Stimulated activated CD4-positive, alpha-beta T cell treated with anti-CD3 and anti-CD28 coated beads, Interleukin-4, amount 100 ng/mL, for 24 hours (primary cell): ENCODE measurements around the gene TBX4.

ENCODE experiments used
- DNase-seq: peaks from one replicate; pipeline ENCODE4 v3.0.0-alpha.2; 2020

Gene TBX4

DNA sequence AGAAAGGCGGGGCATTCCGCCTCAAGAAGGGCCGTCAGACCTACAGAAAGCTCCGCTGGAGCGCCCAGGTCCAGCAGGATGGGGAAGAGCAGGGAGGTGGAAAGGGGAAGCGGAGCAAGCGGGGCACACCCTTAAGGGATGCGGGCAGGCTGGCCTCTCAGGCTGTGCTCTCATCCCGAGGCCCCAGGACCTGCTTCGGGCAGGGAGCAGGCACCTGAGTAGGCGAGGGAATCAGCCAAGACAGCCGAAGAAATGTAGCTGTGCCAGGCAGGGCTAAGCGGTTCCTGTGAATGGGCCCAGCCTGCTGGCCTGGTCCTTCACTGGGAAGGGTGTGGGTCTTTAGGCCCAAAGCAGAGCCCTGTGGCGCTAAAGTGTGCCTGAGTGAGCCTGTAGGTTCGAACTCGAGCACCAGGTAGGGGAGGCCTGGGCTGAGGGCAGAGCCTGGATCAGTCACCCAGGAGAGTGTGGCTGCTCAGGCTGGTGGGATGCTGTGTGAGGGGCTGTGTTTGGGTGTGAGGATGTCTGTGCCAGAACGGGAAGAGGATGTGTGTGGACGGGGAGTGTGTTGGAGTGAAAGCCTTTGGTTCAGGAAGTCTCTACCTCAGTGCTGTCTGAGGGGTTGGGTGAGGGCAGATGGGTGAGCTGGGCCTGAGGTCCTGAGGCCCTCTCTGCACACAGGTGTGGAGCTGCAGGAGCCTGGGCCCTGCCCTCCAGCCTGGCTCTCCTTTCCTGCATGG is 3.3 kb downstream of the TBX4 start:
- no peak for DNase-seq

- no peak for DNase-seq
Observed at GRCh38 chr17:61456061-61456681, 3.9 kb downstream of the TBX4 start.

GRCh38 chr17:61456688-61457225 is 4.5 kb downstream of the TBX4 start:
- DNase-seq = no peak

DNA sequence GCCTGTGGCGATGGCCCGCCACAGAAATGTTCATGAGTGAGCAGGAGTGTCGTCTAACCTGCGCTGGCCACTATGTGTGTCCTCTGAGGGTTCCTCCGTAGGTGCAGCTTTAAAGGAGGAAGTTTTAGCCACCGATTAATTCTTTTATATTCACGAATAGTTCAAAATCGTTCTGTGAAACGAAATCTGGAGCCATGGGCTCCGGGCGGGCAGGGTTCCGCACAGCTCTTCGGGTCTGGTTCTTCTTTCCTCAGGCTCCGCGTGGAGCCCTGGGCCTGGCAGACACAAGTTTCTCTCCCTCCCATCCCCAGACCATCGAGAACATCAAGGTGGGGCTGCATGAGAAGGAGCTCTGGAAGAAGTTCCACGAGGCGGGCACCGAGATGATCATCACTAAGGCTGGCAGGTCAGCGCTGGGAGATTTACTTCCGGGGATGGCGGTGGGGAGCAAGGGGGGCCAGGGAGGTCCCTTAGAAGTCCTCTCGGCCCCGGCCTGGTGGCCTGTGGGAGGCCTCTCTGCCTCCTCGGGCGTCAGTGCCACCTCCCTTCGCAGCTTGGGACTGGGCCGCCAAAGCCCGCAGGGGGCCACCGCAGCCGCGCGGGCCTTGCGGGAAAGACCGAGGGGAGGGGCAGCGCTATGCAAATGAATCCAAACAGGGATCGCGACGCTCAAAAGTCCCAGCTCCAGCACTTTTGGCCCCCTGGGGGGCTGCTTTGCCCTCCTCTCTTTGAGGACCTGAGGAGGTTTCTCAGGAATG is 5.2 kb downstream of the TBX4 start:
- DNase-seq = no peak

DNA sequence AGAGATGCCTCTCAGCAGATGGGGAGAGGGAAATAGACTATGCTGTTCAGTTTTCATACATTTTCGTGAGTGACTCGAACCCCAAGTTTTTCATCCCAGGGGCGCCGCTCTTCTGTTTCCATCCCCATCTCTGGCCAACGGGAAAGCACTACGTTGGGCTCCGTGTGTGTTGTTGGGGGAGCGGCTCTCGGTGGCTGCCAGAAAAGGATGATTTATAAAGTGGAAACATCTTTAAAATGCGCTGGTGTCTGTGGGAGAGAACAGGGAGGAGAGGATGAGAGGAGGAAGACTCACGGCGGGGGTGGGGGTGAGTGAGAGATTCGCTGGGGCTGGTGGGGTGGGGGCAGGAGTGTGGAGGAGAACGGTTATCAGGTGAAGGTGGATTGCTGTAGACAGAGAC is 5.8 kb downstream of the TBX4 start:
- DNase-seq = no peak

DNA sequence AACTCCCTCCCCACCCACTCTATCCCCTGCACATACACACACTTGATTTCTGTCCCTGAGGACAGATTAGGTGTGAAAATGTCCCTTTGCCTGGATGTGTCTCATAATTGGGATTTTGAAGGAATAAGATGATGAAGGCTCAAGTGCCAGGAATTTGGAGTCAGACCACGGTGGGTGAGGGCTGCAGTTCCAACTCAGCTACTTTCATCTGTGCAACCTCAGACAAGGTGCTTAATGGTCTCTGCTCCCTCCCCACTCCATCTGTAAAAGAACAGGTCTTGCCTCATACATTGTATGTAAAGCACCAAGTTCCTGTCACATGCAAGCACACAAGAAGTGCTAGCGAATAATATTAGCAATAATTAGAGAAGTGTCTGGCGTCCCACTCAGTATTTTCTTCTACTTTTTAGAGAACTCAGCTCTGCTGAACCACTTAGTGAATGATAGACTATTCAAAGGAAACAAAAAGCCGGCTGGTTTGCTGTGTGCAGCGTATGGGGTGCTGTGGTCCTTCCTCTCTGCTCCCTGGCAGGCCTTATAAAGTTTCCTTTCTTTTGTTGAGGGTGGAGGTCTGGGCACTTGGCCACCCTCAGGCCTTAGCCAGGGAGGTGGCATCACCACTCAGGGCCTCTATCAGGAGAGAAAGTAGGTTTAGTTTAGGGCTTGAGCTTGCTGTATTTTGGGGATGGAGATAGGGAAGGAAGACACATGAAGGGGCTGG is 6.4 kb downstream of the TBX4 start:
- DNase-seq = no peak

- no peak for DNase-seq
Observed at GRCh38 chr17:61459142-61459809, 7.1 kb downstream of the TBX4 start.

DNA sequence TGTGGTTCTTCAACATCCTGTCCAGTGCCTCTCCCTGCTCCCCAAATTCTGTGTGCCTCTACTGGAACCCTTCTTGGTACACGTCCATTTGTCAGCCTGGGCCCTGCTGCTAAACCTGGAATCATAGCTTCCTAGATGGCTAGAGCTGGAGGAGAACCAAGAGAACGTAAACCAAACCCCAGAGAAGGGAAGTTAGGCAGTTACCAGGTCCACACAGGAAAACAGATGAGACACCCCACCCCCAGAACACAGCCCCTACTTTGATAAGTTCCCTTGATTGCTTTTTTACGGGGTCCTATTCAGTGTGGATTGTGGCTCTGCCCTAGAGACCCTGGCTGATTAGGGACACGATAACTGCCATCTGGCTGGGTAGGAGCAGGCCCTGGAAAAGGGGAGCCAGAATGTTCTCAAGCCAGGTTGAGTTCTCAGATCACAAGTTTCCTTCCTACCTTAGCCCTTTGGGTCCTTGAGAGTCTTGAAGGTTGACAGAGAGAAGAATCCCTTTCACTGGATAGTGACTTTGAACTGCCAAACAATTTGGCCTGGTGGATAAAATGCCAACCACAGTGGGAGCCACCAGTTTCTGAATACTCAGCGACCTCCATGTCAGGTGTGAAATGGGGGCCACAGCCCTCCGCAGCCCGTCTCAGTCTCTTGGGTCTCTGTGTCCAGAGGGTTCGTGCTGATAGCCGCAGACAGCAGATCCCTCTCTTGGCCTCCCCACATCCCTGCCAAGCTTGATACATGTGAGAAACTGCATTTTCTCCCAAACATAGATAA is 7.9 kb downstream of the TBX4 start:
- no peak for DNase-seq

- DNase-seq = no peak
Observed at GRCh38 chr17:61460796-61461585, 8.8 kb downstream of the TBX4 start.

- no peak for DNase-seq
Observed at GRCh38 chr17:61461586-61461966, 9.4 kb downstream of the TBX4 start.

DNA sequence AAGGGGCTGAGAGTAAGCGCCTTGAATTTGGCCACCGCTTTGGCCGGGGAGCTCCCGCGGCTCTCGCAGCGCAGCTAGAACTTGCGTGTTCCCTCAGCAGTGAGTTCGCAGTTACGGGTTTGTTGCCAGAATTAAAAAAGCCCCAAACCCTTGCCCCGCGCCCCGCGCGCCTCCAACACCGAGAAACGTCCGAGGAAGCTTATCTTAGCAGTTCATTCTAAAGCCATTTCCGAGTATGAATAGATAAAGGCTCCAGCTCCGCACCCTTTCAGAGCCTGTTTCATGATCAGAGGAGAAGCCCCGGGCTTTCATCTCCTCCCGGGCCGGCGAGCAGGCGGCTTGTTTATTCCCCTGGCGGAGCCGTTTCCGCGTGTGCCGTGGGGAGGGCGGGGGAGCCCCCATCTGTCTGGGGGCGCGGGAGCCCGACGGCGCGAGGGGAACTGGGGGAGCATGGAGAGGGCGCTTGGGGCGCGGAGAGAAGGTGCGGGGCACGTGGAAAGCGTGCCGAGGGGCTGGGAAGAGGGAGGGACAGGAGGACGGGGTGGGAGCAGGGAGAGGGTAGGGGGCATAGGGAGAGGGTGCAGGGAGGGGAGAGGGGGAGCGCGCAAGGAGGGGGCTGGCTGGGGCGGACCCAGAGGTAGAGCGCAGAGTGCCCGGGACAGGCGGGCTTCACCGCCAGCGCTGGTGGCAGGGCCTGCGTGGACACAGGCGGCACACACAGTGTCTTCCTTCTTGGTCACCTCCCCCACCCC is 9.9 kb downstream of the TBX4 start:
- DNase-seq = no peak

- DNase-seq = no peak
Observed at GRCh38 chr17:61462719-61463315, 10.6 kb downstream of the TBX4 start.

DNA sequence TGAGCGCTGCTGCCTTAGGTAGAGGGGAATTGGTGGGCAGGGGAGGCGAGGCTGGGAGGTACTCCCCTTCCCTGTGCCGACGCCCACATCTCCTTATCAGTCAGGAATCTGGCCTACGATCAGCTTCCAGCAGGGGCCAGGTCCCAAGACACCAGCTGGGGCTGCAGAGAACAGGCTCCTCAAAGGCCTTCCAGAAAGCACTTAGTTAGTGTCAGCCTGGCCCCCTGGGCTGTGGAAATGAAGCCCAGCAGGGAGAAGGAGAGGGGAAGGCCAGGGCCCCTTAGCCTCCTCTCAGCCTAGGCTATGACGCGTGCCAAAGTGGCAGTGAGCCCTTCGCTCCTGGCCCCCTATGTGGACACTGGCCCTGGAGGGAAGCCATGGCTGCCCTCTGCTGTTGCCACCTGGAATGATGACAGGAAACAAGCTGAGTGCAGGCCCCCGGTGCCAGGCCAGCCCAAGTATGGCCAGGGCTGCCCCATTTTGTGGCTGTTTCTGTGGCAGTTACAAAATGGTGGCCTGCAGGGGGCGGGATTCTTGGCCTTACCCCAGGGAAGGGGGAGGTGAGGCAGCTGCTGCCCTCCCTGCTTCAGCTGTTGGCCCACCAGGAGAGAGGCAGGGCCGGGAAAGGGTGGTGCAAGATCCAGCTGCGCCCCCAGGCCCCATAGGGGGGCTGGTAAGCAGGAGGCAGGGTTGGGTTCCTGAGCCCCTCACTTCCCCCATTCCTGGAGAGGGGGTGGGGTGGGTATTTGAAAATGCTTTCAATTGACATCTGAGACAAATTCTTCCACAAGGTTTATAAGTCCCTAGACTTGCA is 11.3 kb downstream of the TBX4 start:
- DNase-seq = no peak

DNA sequence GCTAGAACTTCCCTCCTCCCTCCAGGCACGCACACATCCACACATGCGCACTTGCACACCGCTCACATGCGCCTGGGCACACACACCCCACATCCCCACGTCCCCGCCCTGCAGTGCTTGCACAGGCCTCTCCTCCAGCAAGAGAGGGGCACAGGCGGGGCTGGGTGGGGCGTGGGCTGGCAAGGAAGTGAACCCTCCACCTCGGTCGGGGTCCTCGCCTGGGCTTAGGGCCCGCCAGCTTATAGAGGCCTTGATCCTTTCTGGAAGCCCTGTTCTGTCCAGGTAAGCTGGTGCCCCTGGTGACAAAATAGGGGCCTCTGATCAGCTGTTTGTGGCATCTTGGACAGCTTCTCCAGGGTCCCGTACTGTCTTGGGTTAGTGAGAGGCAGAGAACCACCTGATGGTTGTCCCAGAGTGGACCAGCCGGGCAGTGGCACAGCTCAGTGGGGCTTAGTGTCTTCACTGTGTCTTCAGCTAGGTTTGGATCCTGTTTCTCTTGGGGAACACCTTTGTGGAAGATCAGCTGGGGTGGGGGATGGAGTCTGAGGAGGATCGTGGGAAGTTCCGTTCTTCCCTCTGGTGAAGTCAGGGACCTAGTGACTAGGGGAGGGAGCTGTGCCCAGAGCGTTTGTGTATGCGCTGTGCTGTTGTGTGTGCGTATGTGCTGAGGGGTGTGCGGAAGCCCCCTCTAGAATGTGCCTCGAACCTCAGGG is 12.1 kb downstream of the TBX4 start:
- DNase-seq = no peak

GRCh38 chr17:61464843-61465180 is 12.6 kb downstream of the TBX4 start:
- no peak for DNase-seq

- no peak for DNase-seq
Observed at GRCh38 chr17:61465550-61466237, 13.5 kb downstream of the TBX4 start.

GRCh38 chr17:61466246-61466645 is 14.0 kb downstream of the TBX4 start:
- DNase-seq = no peak
